Progenitor cell of endocrine pancreas (in vitro differentiated cells): ENCODE data around the gene HPD. TPM values are rescaled to one million over a fixed set of nuclear protein-coding genes. Genes with fewer than 3 reads are reported as not detected.

ENCODE experiments used
- DNase-seq: peaks from one replicate; pipeline ENCODE4 v3.0.0; 2021; ENCODE audit warnings: low spot score; ENCODE audit not compliant: unreplicated experiment
- H3K27ac Mint-ChIP-seq: 2 replicates; pipeline ENCODE4 v1.8.0; 2021; ENCODE audit warnings: mild to moderate bottlenecking, moderate library complexity, mixed read lengths
- H3K27me3 Mint-ChIP-seq: 2 replicates; pipeline ENCODE4 v1.8.0; 2021; ENCODE audit warnings: mixed read lengths
- H3K36me3 Mint-ChIP-seq: 2 replicates; pipeline ENCODE4 v1.8.0; 2022; ENCODE audit warnings: mixed read lengths; ENCODE audit not compliant: insufficient read depth
- H3K4me1 Mint-ChIP-seq: 2 replicates; pipeline ENCODE4 v1.8.0; 2021; ENCODE audit warnings: low read depth, mixed read lengths
- H3K4me3 Mint-ChIP-seq: 2 replicates; pipeline ENCODE4 v1.8.0; 2021; ENCODE audit warnings: low read depth, mild to moderate bottlenecking, moderate library complexity, mixed read lengths
- H3K9me3 Mint-ChIP-seq: 2 replicates; pipeline ENCODE4 v1.8.0; 2021; ENCODE audit warnings: low read depth, mixed read lengths
- total RNA-seq: library from RNA; stranded (reverse); gene quantifications from 2 replicates; pipeline ENCODE4 v1.2.1, GENCODE V29; 2021
- TF ChIP-seq, protein P1 (sequence below): fragments of 200-600 bp; sonication (generic); IDR thresholded peaks from one replicate; pipeline ENCODE4 v1.5.0; 2021; ENCODE audit warnings: antibody characterized with exemption, mild to moderate bottlenecking; ENCODE audit not compliant: unreplicated experiment

Gene HPD
- total RNA-seq, 1 donor from 2014 or later = not detected

DNA sequence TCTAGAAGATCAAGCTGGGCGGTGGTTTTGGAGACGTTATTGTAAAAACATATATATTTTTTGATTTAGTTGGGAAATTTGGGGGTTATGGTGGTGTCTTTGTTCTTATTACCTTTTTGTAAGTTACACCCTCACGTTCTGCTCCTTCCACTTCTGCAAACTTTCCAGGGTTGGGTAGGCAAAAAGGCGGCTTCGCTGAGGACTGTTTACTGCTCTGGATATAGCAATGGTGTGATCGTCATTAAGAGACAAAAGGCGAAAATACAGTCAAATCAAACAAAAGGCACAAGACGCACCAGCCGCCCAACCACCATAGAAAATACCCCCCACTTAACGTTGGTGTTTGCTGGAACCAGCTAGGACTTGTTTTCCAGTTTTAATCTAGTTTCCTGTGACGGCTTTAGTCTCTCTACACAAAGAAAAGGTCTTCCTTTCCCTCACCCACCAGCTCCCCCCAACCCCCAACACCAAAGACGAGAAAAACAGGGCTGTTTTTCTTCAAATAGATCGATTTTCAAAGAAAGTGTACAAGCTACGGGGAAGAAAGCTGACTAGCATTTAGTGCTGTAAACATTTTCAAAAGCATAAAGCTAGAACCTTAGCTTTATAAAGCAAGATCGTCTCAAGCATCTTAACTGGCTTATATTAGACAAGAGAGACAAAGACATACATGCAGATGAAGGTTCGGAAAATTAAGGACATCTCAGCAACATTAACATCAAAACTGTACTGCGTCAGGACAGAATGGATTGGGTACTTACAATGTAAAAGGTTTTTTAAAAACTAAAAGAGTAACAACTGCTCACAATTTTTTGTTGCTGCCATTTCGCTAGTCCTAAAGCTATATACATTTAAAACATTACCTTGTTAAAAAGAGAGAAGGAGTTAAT, 56.8 kb downstream of the HPD start:
- peaks cover 33% of the 10 kb centered on the region for H3K4me1 Mint-ChIP-seq
- peaks cover 13% of the 10 kb centered on the region for H3K36me3 Mint-ChIP-seq
- no peak for DNase-seq
- TF ChIP-seq, protein P1, sequence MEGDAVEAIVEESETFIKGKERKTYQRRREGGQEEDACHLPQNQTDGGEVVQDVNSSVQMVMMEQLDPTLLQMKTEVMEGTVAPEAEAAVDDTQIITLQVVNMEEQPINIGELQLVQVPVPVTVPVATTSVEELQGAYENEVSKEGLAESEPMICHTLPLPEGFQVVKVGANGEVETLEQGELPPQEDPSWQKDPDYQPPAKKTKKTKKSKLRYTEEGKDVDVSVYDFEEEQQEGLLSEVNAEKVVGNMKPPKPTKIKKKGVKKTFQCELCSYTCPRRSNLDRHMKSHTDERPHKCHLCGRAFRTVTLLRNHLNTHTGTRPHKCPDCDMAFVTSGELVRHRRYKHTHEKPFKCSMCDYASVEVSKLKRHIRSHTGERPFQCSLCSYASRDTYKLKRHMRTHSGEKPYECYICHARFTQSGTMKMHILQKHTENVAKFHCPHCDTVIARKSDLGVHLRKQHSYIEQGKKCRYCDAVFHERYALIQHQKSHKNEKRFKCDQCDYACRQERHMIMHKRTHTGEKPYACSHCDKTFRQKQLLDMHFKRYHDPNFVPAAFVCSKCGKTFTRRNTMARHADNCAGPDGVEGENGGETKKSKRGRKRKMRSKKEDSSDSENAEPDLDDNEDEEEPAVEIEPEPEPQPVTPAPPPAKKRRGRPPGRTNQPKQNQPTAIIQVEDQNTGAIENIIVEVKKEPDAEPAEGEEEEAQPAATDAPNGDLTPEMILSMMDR = no peak
- no peaks in the 10 kb centered on the region for H3K9me3 Mint-ChIP-seq
- peak overlapping the region; percentile 90 for H3K4me3 Mint-ChIP-seq
- no peaks in the 10 kb centered on the region for H3K27me3 Mint-ChIP-seq
- peak overlapping the region; percentile 99 for H3K27ac Mint-ChIP-seq

DNA sequence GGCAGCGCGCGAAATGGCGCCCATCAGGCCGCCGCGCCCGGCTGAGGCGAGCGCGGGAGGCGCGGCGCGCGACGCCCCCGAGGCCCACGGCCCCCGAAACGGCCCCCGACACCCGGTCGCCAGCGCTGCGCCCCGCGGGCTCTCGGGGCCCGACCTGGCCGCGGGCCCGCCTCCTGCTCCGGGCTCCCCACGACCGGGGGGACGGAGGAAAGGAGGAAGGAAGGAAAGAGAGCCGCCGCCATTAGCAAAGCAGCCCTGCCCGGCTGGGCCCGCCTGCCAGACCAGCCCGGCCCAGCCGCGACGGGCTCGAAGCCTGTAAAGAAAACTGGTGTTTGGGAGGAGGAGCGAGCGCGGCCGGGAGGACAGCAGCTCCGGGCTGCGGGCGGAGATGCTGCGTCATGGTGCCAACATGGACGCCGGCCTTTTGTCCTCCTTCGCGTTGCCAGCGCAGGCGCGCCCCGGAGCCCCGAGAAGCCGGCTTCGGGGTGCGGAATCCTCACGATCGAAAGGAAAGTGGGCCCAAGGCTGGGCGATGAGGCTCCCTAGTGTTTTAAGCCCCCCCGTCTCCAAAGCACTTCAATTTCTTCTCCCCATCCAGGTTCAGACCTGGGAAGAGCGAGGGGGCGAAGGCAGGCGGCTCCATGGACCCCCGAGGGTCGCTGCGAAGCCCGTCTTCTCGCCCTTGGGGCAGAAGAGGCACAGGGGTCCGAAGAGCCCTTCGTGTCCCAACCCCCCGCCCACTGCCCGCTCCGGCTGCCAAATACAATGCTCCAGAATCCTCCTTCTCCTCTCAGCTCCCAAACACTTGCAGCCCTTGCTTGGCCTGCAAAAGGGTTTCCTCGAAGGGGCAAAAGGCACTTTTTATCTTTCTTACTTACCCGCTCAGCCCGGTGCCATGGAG, 57.7 kb downstream of the HPD start:
- TF ChIP-seq, protein P1 = no peak
- Mint-ChIP-seq H3K9me3 (no peaks in the 10 kb centered on the region), H3K27me3 (no peaks in the 10 kb centered on the region), H3K4me1 (peaks cover 25% of the 10 kb centered on the region), H3K27ac (peak overlapping the region; percentile 99), H3K4me3 (peak overlapping the region; percentile 90), H3K36me3 (peaks cover 13% of the 10 kb centered on the region)
- DNase-seq = no peak

DNA sequence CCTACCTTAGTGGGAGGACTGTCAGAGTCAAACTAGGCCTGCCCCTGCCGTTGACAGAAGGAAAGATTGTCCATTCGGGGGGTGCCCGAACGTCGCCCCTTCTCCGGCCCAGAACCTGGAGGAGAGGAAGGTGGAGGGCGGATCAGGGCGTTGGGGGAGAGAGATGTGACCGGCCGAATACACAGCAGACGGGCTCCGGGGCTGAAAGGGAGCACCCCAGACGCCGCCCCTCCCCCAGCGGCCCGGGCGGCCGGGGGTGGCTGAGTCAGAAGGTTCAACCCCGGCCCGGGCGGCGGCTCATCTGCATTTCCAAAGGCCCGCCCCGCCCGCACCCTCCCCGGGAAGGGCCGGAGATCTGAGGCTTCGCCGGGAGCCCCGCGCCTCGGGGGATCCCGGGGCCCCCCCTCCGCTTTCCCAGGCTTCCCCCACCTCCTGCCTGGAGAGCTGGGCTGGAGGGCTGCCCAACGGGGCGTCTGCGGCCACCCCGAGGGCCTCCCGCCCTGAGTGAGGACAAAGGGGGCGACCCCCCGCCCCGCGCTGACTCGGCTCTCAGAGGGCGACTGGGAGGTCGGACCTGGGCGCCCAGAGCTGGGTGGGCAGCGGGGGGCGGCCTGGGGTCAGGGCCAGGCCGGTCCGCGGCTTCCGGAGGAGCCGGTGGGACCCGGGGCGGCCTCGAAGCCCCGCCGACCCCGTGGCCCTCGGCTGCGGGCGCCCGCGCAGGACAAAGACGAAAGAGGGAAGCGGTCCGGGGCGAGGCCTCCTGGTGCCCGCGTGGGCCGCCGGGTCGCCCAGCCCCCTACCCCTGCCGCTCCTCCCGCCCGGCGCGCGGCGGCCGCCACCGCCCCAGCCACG, 58.6 kb downstream of the HPD start:
- peak overlapping the region; percentile 98 for H3K27ac Mint-ChIP-seq
- H3K4me1 Mint-ChIP-seq = peaks cover 25% of the 10 kb centered on the region
- TF ChIP-seq, protein P1 = no peak
- no peaks in the 10 kb centered on the region for H3K27me3 Mint-ChIP-seq
- peak overlapping the region; percentile 83 for H3K4me3 Mint-ChIP-seq
- no peak for DNase-seq
- peaks cover 16% of the 10 kb centered on the region for H3K36me3 Mint-ChIP-seq
- no peaks in the 10 kb centered on the region for H3K9me3 Mint-ChIP-seq

DNA sequence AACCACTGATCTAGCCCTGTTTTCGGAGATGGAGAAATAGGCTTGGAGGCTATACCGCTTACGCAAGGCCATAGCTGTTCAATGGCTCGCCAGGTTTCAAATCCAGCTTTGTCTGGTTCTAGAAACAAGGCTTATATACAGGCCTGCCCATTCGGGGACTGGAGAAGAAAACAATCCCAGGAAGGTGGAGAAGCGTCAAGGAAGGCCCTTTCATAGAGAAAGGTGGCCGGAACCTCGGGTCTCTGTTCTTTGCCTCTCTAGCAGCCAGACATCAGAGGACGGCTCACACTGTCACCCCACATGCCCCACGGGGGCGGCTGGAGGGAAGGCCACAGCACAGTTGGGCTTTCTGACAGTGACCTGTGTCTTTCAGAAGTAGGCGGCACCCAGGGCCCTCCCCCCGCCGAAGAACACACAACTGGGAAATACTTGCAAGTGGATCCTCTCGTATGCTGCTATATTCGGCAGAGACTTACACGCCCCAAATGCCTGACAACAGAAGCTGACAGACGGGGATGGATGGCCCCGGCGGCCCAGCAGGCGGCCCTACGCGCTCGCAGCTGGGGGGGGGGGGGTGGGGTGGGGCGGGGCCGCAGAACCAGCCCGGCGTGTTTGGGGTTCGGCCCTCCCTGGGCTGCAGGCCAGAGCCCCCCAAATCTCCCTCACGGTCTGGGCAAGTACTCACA, 59.4 kb downstream of the HPD start:
- H3K27ac Mint-ChIP-seq = peak overlapping the region; percentile 98
- no peaks in the 10 kb centered on the region for H3K9me3 Mint-ChIP-seq
- no peaks in the 10 kb centered on the region for H3K27me3 Mint-ChIP-seq
- peaks cover 32% of the 10 kb centered on the region for H3K4me1 Mint-ChIP-seq
- peaks cover 18% of the 10 kb centered on the region for H3K36me3 Mint-ChIP-seq
- DNase-seq = no peak
- peak overlapping the region; percentile 83 for H3K4me3 Mint-ChIP-seq
- TF ChIP-seq, protein P1 = no peak
